CD4-positive, alpha-beta T cell (primary cell): ENCODE data around the gene IL1R2. TPM values are rescaled to one million over a fixed set of nuclear protein-coding genes. Genes with fewer than 3 reads are reported as not detected.

Experiments used
- ATAC-seq: fragments of 200-7000 bp; cut with Tn5 transposase; one replicate; pipeline ENCODE4 v1.10.0; 2022; ENCODE audit warnings: mild to moderate bottlenecking; ENCODE audit not compliant: poor library complexity
- CTCF ChIA-PET: fragments of 350-600 bp; sonication (Branson Sonifier 250); formaldehyde crosslinking; loops from one replicate; lab custom pipeline; 2021; ENCODE audit warnings: antibody characterized with exemption, inconsistent platforms; lab: Charles Lee
- POLR2A ChIA-PET: fragments of 350-600 bp; sonication (Branson Sonifier 250); formaldehyde crosslinking; loops from one replicate; lab custom pipeline; 2021; ENCODE audit warnings: antibody characterized with exemption, inconsistent platforms; lab: Charles Lee
- DNase-seq, 14 experiments: peaks; one replicate each; pipeline ENCODE4 v3.0.0-alpha.2; 2013 to 2020; ENCODE audit warnings: mixed read lengths in 2 of 14
- H3K27ac ChIP-seq, 2 donors: one replicate each; pipeline versions ENCODE4 v1.5.1 to v1.7.0; 2013; ENCODE audit warnings: low read length in 2 of 2, low read depth in 1 of 2, mild to moderate bottlenecking in 1 of 2
- H3K27me3 ChIP-seq, 2 experiments: 1 replicate in 1 of 2; 2 replicates in 1 of 2; pipeline versions ENCODE4 v1.6.1 to v1.7.0; 2013; ENCODE audit warnings: low read length in 2 of 2, control low read depth in 1 of 2, mild to moderate bottlenecking in 1 of 2, moderate library complexity in 1 of 2; ENCODE audit not compliant: insufficient read depth in 2 of 2, control insufficient read depth in 1 of 2
- H3K36me3 ChIP-seq: one replicate; pipeline ENCODE4 v1.6.1; 2013; ENCODE audit warnings: low read length, control low read depth; ENCODE audit not compliant: insufficient read depth
- H3K4me1 ChIP-seq: one replicate; pipeline ENCODE4 v1.6.1; 2013; ENCODE audit warnings: low read length, control low read depth; ENCODE audit not compliant: insufficient read depth
- H3K4me3 ChIP-seq: one replicate; pipeline ENCODE4 v1.5.1; 2013; ENCODE audit warnings: mild to moderate bottlenecking, low read length, moderate library complexity
- H3K9me3 ChIP-seq, 2 experiments: 1 replicate in 1 of 2; 2 replicates in 1 of 2; pipeline versions ENCODE4 v1.6.1 to v1.7.0; 2013; ENCODE audit warnings: low read length in 2 of 2, mild to moderate bottlenecking in 2 of 2, control low read depth in 1 of 2, moderate library complexity in 1 of 2; ENCODE audit not compliant: control insufficient read depth in 1 of 2, insufficient read depth in 1 of 2
- H3K27ac Mint-ChIP-seq: one replicate; pipeline ENCODE4 v1.8.0; 2020; ENCODE audit warnings: mixed read lengths
- H3K27me3 Mint-ChIP-seq: one replicate; pipeline ENCODE4 v1.8.0; 2021; ENCODE audit warnings: mixed read lengths
- H3K36me3 Mint-ChIP-seq: one replicate; pipeline ENCODE4 v1.8.0; 2021; ENCODE audit warnings: low read depth, mixed read lengths
- H3K4me1 Mint-ChIP-seq: one replicate; pipeline ENCODE4 v1.8.0; 2021; ENCODE audit warnings: low read depth, mixed read lengths
- H3K4me3 Mint-ChIP-seq: one replicate; pipeline ENCODE4 v1.8.0; 2020; ENCODE audit warnings: mild to moderate bottlenecking, mixed read lengths
- H3K9me3 Mint-ChIP-seq: one replicate; pipeline ENCODE4 v1.8.0; 2020; ENCODE audit warnings: mixed read lengths
- intact Hi-C, 2 experiments: fragments of 100-400 bp; cut with DNase I in 1 of 2; cut with micrococcal nuclease in 1 of 2; formaldehyde crosslinking; loops; one replicate each; pipeline versions ENCODE4 v1.15.1 to v1.9.0; 2023 to 2025; cut with DNase I, micrococcal nuclease
- total RNA-seq, 174 experiments: library from RNA in 2 of 174; stranded (reverse) in 2 of 174; gene quantifications; one replicate each; pipeline ENCODE4 v1.2.3 and lab custom pipeline; 2021 to 2026
- TF ChIP-seq, protein P1 (sequence below): fragments of 200-600 bp; IDR thresholded peaks from one replicate; pipeline ENCODE4 v1.8.0; 2022; ENCODE audit warnings: antibody characterized with exemption, mild to moderate bottlenecking

IL1R2 gene
- total RNA-seq, 2 experiments from 2014 or later: 0.31 to 0.47 TPM

- DNase-seq (no peak), ATAC-seq (no peak)
- POLR2A ChIA-PET: no interaction called here
- no peaks in the 10 kb centered on the region for H3K36me3 ChIP-seq
- CTCF ChIA-PET: interaction anchor here (1.4 kb wide), 1 partner anchor 212 kb away, joined by 4 read pairs; no protein-coding TSS in a partner anchor
- no peak overlapping the region for H3K27ac ChIP-seq
- Mint-ChIP-seq H3K4me1 (peaks cover 18% of the 10 kb centered on the region), H3K36me3 (no peaks in the 10 kb centered on the region), H3K4me3 (no peak overlapping the region), H3K27me3 (no peaks in the 10 kb centered on the region), H3K9me3 (no peaks in the 10 kb centered on the region), H3K27ac (no peak overlapping the region)
- H3K4me3 ChIP-seq: no peak overlapping the region
- peaks cover 9% of the 10 kb centered on the region for H3K4me1 ChIP-seq
- H3K27me3 ChIP-seq: no peaks in the 10 kb centered on the region
- H3K9me3 ChIP-seq: no peaks in the 10 kb centered on the region
- TF ChIP-seq, protein P1, sequence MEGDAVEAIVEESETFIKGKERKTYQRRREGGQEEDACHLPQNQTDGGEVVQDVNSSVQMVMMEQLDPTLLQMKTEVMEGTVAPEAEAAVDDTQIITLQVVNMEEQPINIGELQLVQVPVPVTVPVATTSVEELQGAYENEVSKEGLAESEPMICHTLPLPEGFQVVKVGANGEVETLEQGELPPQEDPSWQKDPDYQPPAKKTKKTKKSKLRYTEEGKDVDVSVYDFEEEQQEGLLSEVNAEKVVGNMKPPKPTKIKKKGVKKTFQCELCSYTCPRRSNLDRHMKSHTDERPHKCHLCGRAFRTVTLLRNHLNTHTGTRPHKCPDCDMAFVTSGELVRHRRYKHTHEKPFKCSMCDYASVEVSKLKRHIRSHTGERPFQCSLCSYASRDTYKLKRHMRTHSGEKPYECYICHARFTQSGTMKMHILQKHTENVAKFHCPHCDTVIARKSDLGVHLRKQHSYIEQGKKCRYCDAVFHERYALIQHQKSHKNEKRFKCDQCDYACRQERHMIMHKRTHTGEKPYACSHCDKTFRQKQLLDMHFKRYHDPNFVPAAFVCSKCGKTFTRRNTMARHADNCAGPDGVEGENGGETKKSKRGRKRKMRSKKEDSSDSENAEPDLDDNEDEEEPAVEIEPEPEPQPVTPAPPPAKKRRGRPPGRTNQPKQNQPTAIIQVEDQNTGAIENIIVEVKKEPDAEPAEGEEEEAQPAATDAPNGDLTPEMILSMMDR: no peak
- intact Hi-C loops: loop anchor here (10.0 kb wide), 1 partner anchor 136 kb away; no protein-coding TSS in a partner anchor
Measured at GRCh38 chr2:102028470-102028869, 36.7 kb downstream of the IL1R2 start.

DNA sequence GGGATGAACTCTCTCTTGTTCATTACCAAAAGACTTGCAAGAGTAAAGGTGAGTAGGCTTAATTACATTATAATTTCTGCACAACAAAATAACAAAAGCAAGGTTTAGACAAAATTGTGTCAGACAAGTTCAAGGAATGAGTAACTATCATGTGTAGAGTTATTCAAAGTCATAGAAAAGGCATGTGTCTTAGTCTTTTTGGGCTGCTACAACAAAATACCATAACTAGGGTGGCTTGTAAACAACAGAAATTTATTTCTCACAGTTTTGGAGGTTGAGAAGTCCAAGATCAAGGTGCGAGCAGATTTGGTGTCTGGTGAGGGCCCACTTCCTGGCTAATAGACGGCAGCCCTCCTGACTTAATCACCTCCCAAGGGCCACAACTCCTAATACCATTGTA lies 37.6 kb downstream of the IL1R2 start:
- no peak overlapping the region for H3K27ac Mint-ChIP-seq

GRCh38 chr2:102029952-102030351 lies 38.2 kb downstream of the IL1R2 start:
- no peaks in the 10 kb centered on the region for H3K27me3 Mint-ChIP-seq
- peaks cover 24% of the 10 kb centered on the region for H3K4me1 ChIP-seq
- H3K4me1 Mint-ChIP-seq: peaks cover 33% of the 10 kb centered on the region
- intact Hi-C loops: loop anchor here (10.0 kb wide), 1 partner anchor 135 kb away; no protein-coding TSS in a partner anchor
- TF ChIP-seq, protein P1: no peak
- no peak overlapping the region for H3K27ac ChIP-seq
- H3K27ac Mint-ChIP-seq: no peak overlapping the region
- DNase-seq (no peak), ATAC-seq (no peak)
- no peaks in the 10 kb centered on the region for H3K36me3 Mint-ChIP-seq
- no peaks in the 10 kb centered on the region for H3K9me3 ChIP-seq
- POLR2A ChIA-PET: interaction anchor here (0.8 kb wide), 1 partner anchor 53 kb away, joined by 4 read pairs; no protein-coding TSS in a partner anchor
- H3K36me3 ChIP-seq: no peaks in the 10 kb centered on the region
- H3K9me3 Mint-ChIP-seq: no peaks in the 10 kb centered on the region
- no peak overlapping the region for H3K4me3 Mint-ChIP-seq
- no peak overlapping the region for H3K4me3 ChIP-seq
- CTCF ChIA-PET: interaction anchor here (0.7 to 1.2 kb wide), 2 partner anchors 18 to 210 kb away, joined by 3 read pairs; no protein-coding TSS in a partner anchor
- no peaks in the 10 kb centered on the region for H3K27me3 ChIP-seq

More for the DNA sequence above, 37.6 kb downstream of the IL1R2 start:
- H3K9me3 ChIP-seq: no peaks in the 10 kb centered on the region
- H3K27me3 ChIP-seq: no peaks in the 10 kb centered on the region
- POLR2A ChIA-PET: no interaction called here
- H3K9me3 Mint-ChIP-seq: no peaks in the 10 kb centered on the region
- DNase-seq (no peak), ATAC-seq (no peak)
- TF ChIP-seq, protein P1: no peak
- H3K4me1 Mint-ChIP-seq: peaks cover 27% of the 10 kb centered on the region
- CTCF ChIA-PET: interaction anchor here (0.7 to 1.2 kb wide), 2 partner anchors 17 to 211 kb away, joined by 3 read pairs; no protein-coding TSS in a partner anchor
- no peaks in the 10 kb centered on the region for H3K36me3 Mint-ChIP-seq
- intact Hi-C loops: loop anchor here (10.0 kb wide), 1 partner anchor 135 kb away; no protein-coding TSS in a partner anchor
- H3K27ac ChIP-seq: no peak overlapping the region
- peaks cover 19% of the 10 kb centered on the region for H3K4me1 ChIP-seq
- no peak overlapping the region for H3K4me3 Mint-ChIP-seq
- H3K4me3 ChIP-seq: no peak overlapping the region
- no peaks in the 10 kb centered on the region for H3K27me3 Mint-ChIP-seq
- no peaks in the 10 kb centered on the region for H3K36me3 ChIP-seq
